Neural progenitor cell (in vitro differentiated cells): Measurements from ENCODE around the gene SLC35E1.

Experiments used
- EZH2 ChIP-seq: fragments of 200-600 bp; sonication (generic); IDR thresholded peaks from 2 replicates; pipeline ENCODE4 v1.6.1; 2017; ENCODE audit warnings: antibody characterized with exemption, mild to moderate bottlenecking, moderate library complexity
- EZH2phosphoT487 ChIP-seq: fragments of 200-600 bp; sonication (generic); IDR thresholded peaks from 2 replicates; pipeline ENCODE4 v1.6.1; 2017; ENCODE audit warnings: antibody characterized with exemption
- TF ChIP-seq, protein P1 (sequence below): fragments of 200-600 bp; sonication (generic); IDR thresholded peaks from 2 replicates; pipeline ENCODE4 v1.5.1; 2017; ENCODE audit warnings: antibody characterized with exemption, mild to moderate bottlenecking

DNA sequence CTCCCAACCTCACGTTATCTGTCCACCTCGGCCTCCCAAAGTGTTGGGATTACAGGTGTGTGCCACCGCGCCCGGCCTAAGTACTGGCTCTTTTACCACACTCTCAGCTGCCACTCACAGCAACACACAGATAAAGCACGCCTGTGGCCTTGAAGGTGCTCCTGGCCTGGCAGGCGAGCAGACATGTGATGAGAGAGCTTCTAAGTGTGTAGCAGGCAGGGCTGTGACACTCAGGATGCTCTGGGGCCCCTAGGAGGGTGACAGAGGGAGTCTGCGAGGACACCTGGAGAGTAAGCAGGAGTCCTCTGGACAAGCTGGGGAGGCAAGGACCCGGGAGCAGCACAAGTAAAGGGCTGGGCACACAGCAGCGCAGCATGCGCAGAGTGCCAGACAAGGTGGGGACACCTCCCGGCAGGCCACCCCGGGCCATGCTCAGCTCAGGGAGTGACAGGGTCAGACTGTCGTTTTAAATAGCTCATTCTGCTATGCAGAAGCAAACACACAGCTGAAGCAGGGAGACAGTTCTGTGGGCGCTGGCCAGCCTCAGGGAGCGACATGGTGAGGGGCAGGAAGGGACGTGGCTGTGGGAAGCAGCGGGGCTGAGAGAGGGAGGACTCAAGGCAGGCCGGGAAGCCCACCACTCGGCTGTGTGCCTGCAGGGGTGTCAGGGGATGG is 29.3 kb upstream of the SLC35E1 start:
- TF ChIP-seq, protein P1, sequence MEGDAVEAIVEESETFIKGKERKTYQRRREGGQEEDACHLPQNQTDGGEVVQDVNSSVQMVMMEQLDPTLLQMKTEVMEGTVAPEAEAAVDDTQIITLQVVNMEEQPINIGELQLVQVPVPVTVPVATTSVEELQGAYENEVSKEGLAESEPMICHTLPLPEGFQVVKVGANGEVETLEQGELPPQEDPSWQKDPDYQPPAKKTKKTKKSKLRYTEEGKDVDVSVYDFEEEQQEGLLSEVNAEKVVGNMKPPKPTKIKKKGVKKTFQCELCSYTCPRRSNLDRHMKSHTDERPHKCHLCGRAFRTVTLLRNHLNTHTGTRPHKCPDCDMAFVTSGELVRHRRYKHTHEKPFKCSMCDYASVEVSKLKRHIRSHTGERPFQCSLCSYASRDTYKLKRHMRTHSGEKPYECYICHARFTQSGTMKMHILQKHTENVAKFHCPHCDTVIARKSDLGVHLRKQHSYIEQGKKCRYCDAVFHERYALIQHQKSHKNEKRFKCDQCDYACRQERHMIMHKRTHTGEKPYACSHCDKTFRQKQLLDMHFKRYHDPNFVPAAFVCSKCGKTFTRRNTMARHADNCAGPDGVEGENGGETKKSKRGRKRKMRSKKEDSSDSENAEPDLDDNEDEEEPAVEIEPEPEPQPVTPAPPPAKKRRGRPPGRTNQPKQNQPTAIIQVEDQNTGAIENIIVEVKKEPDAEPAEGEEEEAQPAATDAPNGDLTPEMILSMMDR = no peak
- TF ChIP-seq EZH2 (no peak), EZH2phosphoT487 (no peak)
